Raji (cell line): ENCODE results near the gene SLC10A3.

ENCODE experiments used
- POLR2A ChIP-seq: IDR thresholded peaks from 2 replicates; pipeline ENCODE4 v1.6.1; 2011; ENCODE audit warnings: low read depth, low read length, control low read depth; ENCODE audit not compliant: insufficient read depth

SLC10A3 gene

GRCh38 chrX:154515966-154516655 is 25.7 kb upstream of the SLC10A3 start, which contains the start of gene FAM3A:
FAM3A (minus strand) TSS chrX:154516232; CDS start chrX:154515772, 460 bp downstream.
- TF ChIP-seq POLR2A: peak; percentile 79

- TF ChIP-seq POLR2A: no peak
Measured at GRCh38 chrX:154515090-154515965, 24.9 kb upstream of the SLC10A3 start.

- no peak for TF ChIP-seq POLR2A
Measured at GRCh38 chrX:154513716-154514115, 23.3 kb upstream of the SLC10A3 start.

- TF ChIP-seq POLR2A: no peak
Measured at GRCh38 chrX:154512879-154513553, 22.6 kb upstream of the SLC10A3 start.

GRCh38 chrX:154511761-154512160 is 21.3 kb upstream of the SLC10A3 start:
- TF ChIP-seq POLR2A: no peak

GRCh38 chrX:154509455-154509854 is 19.0 kb upstream of the SLC10A3 start:
- no peak for TF ChIP-seq POLR2A

GRCh38 chrX:154508384-154508745 is 17.9 kb upstream of the SLC10A3 start:
- no peak for TF ChIP-seq POLR2A

- TF ChIP-seq POLR2A: no peak
Measured at GRCh38 chrX:154507673-154508383, 17.4 kb upstream of the SLC10A3 start.

GRCh38 chrX:154506483-154507332 is 16.3 kb upstream of the SLC10A3 start:
- no peak for TF ChIP-seq POLR2A

- TF ChIP-seq POLR2A: no peak
Measured at GRCh38 chrX:154505734-154506133, 15.3 kb upstream of the SLC10A3 start.

- no peak for TF ChIP-seq POLR2A
Measured at GRCh38 chrX:154502989-154503388, 12.6 kb upstream of the SLC10A3 start.

- TF ChIP-seq POLR2A: no peak
Measured at GRCh38 chrX:154502098-154502497, 11.7 kb upstream of the SLC10A3 start.

GRCh38 chrX:154495472-154495922 is 5.1 kb upstream of the SLC10A3 start:
- no peak for TF ChIP-seq POLR2A

GRCh38 chrX:154494715-154495114 is 4.3 kb upstream of the SLC10A3 start:
- TF ChIP-seq POLR2A: no peak

GRCh38 chrX:154490021-154490413 is 412 bp downstream of the SLC10A3 start:
- no peak for TF ChIP-seq POLR2A

- TF ChIP-seq POLR2A: no peak
Measured at GRCh38 chrX:154489182-154489581, 1.2 kb downstream of the SLC10A3 start.
